Ishikawa (cell line): ENCODE measurements around the gene NTM.

Experiments used
- CEBPB ChIP-seq: IDR thresholded peaks from 2 replicates; pipeline ENCODE4 v1.6.1; 2012
- CREB1 ChIP-seq: IDR thresholded peaks from 2 replicates; pipeline ENCODE4 v1.6.1; 2012; ENCODE audit warnings: low read depth
- EGR1 ChIP-seq: IDR thresholded peaks from 2 replicates; pipeline ENCODE4 v1.6.1; 2012
- EP300 ChIP-seq: IDR thresholded peaks from 2 replicates; pipeline ENCODE4 v1.6.1; 2012; ENCODE audit warnings: borderline replicate concordance
- FOXM1 ChIP-seq: IDR thresholded peaks from 2 replicates; pipeline ENCODE4 v1.6.1; 2012; ENCODE audit warnings: low read depth, borderline replicate concordance
- MAX ChIP-seq: IDR thresholded peaks from 2 replicates; pipeline ENCODE4 v1.6.1; 2012
- NFIC ChIP-seq: IDR thresholded peaks from 2 replicates; pipeline ENCODE4 v1.6.1; 2012
- RAD21 ChIP-seq: IDR thresholded peaks from 2 replicates; pipeline ENCODE4 v1.6.1; 2012; ENCODE audit warnings: low read depth
- REST ChIP-seq: IDR thresholded peaks from 2 replicates; pipeline ENCODE4 v1.6.1; 2012; ENCODE audit warnings: low read depth, mild to moderate bottlenecking
- TAF1 ChIP-seq: IDR thresholded peaks from 2 replicates; pipeline ENCODE4 v1.6.1; 2012; ENCODE audit warnings: low read depth, mild to moderate bottlenecking
- TCF12 ChIP-seq: IDR thresholded peaks from 2 replicates; pipeline ENCODE4 v1.6.1; 2012; ENCODE audit warnings: low read depth
- TEAD4 ChIP-seq: IDR thresholded peaks from 2 replicates; pipeline ENCODE4 v1.6.1; 2012
- USF1 ChIP-seq: IDR thresholded peaks from 2 replicates; pipeline ENCODE4 v1.6.1; 2012
- YY1 ChIP-seq: IDR thresholded peaks from 2 replicates; pipeline ENCODE4 v1.6.1; 2012; ENCODE audit warnings: low read depth
- ZBTB7A ChIP-seq: IDR thresholded peaks from 2 replicates; pipeline ENCODE4 v1.6.1; 2012; ENCODE audit warnings: low read depth

NTM gene

GRCh38 chr11:131582021-131582525 lies 211.7 kb downstream of the NTM start:
- TF ChIP-seq YY1 (no peak), MAX (no peak), NFIC (no peak), TAF1 (no peak), USF1 (no peak), CEBPB (no peak), EP300 (no peak), REST (no peak), CREB1 (no peak), EGR1 (no peak), TCF12 (no peak), TEAD4 (no peak), ZBTB7A (no peak), RAD21 (no peak), FOXM1 (no peak)

GRCh38 chr11:131583421-131583820 lies 213.0 kb downstream of the NTM start:
- TF ChIP-seq MAX (no peak), REST (no peak), TCF12 (no peak), CREB1 (no peak), RAD21 (no peak), CEBPB (no peak), ZBTB7A (no peak), TAF1 (no peak), EP300 (no peak), TEAD4 (no peak), NFIC (no peak), FOXM1 (no peak), EGR1 (no peak), USF1 (no peak), YY1 (no peak)

GRCh38 chr11:131583938-131584337 lies 213.5 kb downstream of the NTM start:
- no peak for TF ChIP-seq TEAD4
- TF ChIP-seq NFIC: no peak
- TF ChIP-seq CREB1: no peak
- no peak for TF ChIP-seq EP300
- no peak for TF ChIP-seq REST
- no peak for TF ChIP-seq EGR1
- TF ChIP-seq RAD21: no peak
- no peak for TF ChIP-seq MAX
- no peak for TF ChIP-seq USF1
- TF ChIP-seq FOXM1: no peak
